GM18502 (cell line): ENCODE measurements around the gene NOD2.

Experiments
- ATAC-seq: cut with Tn5 transposase; IDR thresholded peaks from one replicate; pipeline ENCODE4 v1.9.1; 2021; ENCODE audit warnings: mild to moderate bottlenecking; ENCODE audit not compliant: unreplicated experiment, poor library complexity

The NOD2 gene

GRCh38 chr16:50692999-50693781 lies at the start of gene NOD2:
NOD2 (plus strand) TSS chr16:50693606; CDS start chr16:50699496, 5,890 bp downstream.
- ATAC-seq = no peak

DNA sequence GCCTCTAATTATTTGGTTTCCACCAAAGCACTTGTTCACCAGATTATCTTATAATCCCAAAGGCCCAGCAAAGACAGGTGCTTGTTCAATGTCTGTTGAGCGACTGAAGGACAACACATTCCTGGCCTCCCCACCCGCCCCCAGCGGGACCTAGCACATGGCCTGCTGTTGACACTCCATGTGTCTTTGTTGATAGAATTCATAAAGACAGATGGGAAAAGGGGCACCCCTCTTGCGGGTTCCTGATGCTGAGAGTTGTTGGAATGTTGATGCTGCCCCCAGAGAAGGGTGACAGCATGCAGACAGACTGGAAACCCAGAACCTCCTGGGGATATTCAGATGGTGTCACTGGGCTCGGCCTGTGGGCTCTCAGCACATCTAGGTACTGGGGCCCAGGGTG lies 49.2 kb upstream of the NOD2 start:
- no peak for ATAC-seq

DNA sequence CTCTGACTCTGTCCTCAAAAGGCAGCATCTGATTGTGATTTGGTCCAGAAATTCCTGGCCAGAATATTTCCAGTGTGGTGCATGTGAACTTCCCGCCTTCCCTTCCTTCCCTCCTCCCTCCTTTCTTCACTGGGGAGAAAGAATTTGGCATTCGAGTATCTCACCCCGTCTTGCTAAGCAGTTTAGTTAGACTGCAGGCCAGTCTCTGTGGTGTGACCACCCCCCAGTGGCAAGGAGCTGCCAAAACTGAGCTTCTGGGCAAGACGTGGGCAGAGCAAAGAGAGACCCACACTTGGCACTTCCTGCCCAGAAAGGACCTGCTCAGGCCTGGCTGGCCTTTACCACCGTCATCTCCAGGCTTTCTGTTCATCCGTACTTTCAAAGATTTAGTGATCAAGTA lies 48.7 kb upstream of the NOD2 start:
- no peak for ATAC-seq

DNA sequence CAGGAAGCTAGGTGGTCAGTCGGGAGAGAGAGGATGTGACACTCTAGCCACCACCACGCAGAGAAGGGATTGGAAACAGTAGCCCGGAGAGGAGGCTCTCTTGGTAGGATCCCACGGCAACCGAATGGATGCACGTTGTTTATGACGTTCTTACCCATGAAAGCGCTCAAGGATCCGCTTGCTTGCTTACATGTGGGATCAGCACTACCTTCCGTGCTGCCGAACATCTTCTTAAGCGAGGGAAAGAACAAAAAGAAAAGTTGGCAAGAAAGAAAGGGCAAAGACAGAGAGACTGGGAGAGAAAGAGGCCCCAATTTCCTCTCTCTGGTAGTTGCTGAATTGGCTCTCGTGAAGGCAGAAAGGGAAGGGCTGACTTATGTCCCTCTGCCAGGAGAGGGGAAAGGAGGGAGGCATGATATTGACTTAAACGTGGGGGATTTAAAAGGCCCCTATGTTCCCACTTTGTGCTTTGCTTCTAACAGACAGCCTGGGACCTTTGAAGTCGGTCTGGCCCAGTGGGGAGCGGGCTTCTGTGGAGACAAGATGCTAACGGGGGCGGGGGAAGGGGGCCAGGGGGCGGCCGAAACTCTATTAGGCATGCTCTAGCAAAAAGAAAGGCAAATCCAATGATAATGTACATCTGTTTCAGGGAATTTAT lies 47.7 kb upstream of the NOD2 start:
- no peak for ATAC-seq

GRCh38 chr16:50646345-50646744 lies 47.1 kb upstream of the NOD2 start:
- no peak for ATAC-seq

GRCh38 chr16:50651835-50652438 lies 41.5 kb upstream of the NOD2 start:
- no peak for ATAC-seq

DNA sequence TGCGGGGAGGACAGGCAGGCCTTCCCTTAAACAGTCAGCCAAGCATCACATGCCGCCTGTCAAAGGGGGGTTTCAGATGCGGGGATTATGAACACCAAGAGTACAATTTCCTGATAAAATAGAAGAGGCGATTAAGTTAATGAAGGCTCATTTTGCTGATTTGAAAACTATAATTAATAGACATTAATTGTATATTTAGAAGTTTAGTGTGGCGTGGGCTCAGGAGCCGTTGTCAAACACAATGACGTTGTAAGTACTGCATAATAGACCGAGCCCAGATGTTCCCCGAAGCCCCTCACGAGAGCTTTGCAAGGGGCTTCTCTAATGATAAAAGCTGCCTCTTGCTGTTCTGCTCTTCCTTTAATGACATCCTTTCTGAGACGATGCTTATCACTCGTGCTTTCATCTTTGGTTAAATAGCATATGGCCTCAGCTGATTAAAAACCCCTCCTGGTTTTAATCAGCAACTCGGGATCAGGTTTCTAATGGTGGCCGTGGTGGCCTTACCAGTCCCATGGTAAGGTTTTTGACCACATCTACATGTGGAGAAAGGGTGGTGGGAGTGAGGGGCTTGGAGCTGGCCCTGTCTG lies 40.5 kb upstream of the NOD2 start:
- ATAC-seq = no peak

- ATAC-seq = no peak
Observed at GRCh38 chr16:50653633-50654519, 39.5 kb upstream of the NOD2 start.

DNA sequence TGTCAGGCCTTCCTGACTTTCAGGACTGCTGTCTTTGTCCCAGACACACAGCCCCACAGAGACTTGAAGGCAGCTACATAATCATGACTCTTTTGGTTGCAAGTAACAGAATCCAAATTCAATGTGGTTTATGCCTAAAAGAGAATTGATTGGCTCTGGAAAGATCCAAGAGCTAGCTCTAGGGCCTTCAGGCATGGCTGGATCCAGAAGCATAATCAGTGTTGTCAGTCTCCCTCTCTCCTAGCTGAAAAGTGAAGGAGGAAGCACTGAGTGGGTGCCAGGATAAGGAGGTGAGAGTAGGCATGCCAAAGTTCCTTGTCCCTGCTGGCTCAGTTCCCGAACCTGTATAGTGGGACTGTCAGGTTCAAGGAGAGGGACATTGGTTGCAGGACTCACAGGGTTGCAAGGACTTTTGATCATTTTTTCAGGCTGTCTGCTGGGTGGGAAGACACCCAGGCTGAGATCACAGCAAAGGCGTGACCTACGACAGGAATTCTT lies 37.8 kb upstream of the NOD2 start:
- no peak for ATAC-seq

- ATAC-seq = no peak
Observed at GRCh38 chr16:50657241-50657640, 36.2 kb upstream of the NOD2 start.

- no peak for ATAC-seq
Observed at GRCh38 chr16:50659806-50660205, 33.6 kb upstream of the NOD2 start.

- no peak for ATAC-seq
Observed at GRCh38 chr16:50662306-50662940, 31.0 kb upstream of the NOD2 start.

- no peak for ATAC-seq
Observed at GRCh38 chr16:50664270-50664669, 29.1 kb upstream of the NOD2 start.

DNA sequence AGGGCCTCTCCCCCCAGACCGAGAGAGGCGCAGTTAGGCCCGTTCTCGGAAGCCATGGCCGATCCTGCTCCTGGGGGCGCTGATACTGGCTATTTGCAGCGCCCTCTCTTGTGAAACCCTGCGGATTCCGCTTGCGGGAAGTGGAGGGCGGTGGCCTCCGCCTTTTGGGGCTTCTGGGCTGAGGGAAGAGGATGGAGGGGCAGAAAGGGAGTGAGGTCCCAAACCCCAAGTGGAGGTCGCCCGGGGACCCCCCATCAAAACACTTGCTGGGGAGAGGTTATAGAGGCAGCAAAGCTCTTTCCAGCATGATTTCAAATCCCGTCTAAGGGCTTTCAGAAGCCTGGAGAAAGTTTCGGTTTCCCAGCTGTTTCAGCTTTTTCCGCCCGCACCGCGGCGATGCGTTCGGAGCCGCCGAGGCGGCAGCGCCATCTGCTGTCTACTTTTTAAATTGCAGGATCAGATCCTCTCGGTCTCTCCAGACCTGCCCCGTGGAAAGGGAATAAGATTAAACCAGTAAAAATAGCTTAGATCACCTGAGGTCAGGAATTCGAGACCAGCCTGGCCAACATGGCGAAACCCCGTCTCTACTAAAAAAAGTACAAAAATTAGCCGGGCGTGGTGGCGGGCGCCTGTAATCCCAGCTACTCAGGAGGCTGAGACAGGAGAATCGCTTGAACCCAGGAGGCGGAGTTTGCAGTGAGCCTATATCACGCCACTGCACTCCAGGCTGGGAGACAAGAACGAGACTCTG lies 28.1 kb upstream of the NOD2 start:
- peak; percentile 40 for ATAC-seq

DNA sequence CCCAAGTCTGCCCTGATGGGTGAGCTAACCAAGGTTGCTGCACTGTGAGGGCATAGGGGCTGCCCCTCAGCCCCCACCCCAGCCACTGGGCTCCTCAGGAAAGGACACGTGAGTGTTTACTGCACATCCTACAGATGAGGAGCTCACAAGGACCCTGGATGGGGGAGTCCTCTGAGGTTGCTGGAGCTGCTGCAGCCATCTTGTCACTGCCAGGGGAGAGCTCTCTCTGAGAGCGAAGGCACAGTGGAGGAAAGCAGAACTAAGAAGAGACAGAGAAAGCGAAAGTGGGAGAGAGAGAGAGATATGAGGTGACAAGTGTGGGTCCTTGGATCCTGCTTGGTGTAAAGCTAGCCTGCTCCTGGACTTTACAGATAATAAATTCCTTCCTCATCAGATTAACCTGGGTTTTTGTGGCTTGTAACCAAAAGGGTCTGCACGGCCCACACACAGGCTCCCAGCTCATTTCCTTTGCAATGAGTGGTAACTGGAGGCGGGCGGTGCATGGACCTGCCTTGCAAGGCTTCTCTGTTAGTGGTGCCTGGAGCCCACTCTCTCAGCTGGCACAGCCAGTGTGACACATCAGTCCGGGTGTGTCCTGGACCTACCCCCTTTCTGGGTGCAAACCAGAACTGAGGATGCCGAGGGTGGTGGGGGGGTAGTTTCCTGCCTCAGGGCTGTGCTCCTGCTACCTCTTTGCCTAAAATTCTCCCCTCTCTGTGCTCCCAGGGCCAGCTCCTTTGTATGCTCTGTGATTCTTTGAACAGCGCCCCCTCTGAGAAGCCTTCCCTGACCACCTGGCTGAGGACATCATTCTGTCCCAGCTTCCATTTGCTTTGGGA lies 26.5 kb upstream of the NOD2 start:
- peak; percentile 90 for ATAC-seq

GRCh38 chr16:50667497-50668367 lies 25.7 kb upstream of the NOD2 start:
- no peak for ATAC-seq

GRCh38 chr16:50668368-50669008 lies 24.9 kb upstream of the NOD2 start:
- no peak for ATAC-seq
